ENCODE measurements around the gene PRTFDC1. TPM values are rescaled to one million over a fixed set of nuclear protein-coding genes. Genes with fewer than 3 reads are reported as not detected.

The PRTFDC1 gene
- total RNA-seq, 1 donor from 2014 or later = 7.6 TPM

GRCh38 chr10:24917493-24917892 is 34.9 kb downstream of the PRTFDC1 start:
- Histone ChIP-seq H3K36me3 (no peaks in the 10 kb centered on the region), H3K27me3 (no peaks in the 10 kb centered on the region), H3K9me3 (no peaks in the 10 kb centered on the region), H3K27ac (no peak overlapping the region), H3K4me1 (peaks cover 8% of the 10 kb centered on the region), H3K4me3 (no peak overlapping the region)
- no peak for DNase-seq (ENCODE audit: extremely low spot score in 2 of 2)
- TF ChIP-seq POLR2AphosphoS5 (IDR thresholded peaks at IDR 0.05; ENCODE audit: insufficient read depth in 1 of 2, low read depth in 1 of 2) (no peak), CTCF (IDR thresholded peaks at IDR 0.05) (no peak), POLR2A (IDR thresholded peaks at IDR 0.05) (no peak)
- intact Hi-C loops (cut with DNase I) = no loop called here

- Histone ChIP-seq H3K27ac (no peak overlapping the region), H3K4me3 (no peak overlapping the region), H3K27me3 (no peaks in the 10 kb centered on the region), H3K4me1 (peaks cover 6% of the 10 kb centered on the region), H3K36me3 (no peaks in the 10 kb centered on the region), H3K9me3 (no peaks in the 10 kb centered on the region)
- intact Hi-C loops (cut with DNase I) = no loop called here
- no peak for TF ChIP-seq POLR2AphosphoS5 (IDR thresholded peaks at IDR 0.05; ENCODE audit: insufficient read depth in 1 of 2, low read depth in 1 of 2)
- DNase-seq (ENCODE audit: extremely low spot score in 2 of 2) = no peak
These were observed 36.0 kb downstream of the PRTFDC1 start for GRCh38 chr10:24916365-24916764.

- no peaks in the 10 kb centered on the region for H3K27me3 ChIP-seq
- no peak overlapping the region for H3K27ac ChIP-seq
- no peak overlapping the region for H3K4me3 ChIP-seq
- H3K36me3 ChIP-seq = no peaks in the 10 kb centered on the region
- intact Hi-C loops (cut with DNase I) = no loop called here
- DNase-seq (ENCODE audit: extremely low spot score in 2 of 2) = no peak
- H3K9me3 ChIP-seq = no peaks in the 10 kb centered on the region
- no peaks in the 10 kb centered on the region for H3K4me1 ChIP-seq
- TF ChIP-seq CTCF (IDR thresholded peaks at IDR 0.05) = no peak
- TF ChIP-seq POLR2AphosphoS5 (IDR thresholded peaks at IDR 0.05; ENCODE audit: insufficient read depth in 1 of 2, low read depth in 1 of 2) = no peak
These were observed 37.1 kb downstream of the PRTFDC1 start for GRCh38 chr10:24915304-24915703.

- H3K9me3 ChIP-seq = no peaks in the 10 kb centered on the region
- H3K27me3 ChIP-seq = no peaks in the 10 kb centered on the region
- H3K36me3 ChIP-seq = no peaks in the 10 kb centered on the region
- H3K4me3 ChIP-seq = no peak overlapping the region
- DNase-seq (ENCODE audit: extremely low spot score in 2 of 2) = no peak
- TF ChIP-seq POLR2A (IDR thresholded peaks at IDR 0.05) (no peak), POLR2AphosphoS5 (IDR thresholded peaks at IDR 0.05; ENCODE audit: insufficient read depth in 1 of 2, low read depth in 1 of 2) (no peak), CTCF (IDR thresholded peaks at IDR 0.05) (no peak)
- H3K4me1 ChIP-seq = no peaks in the 10 kb centered on the region
- intact Hi-C loops (cut with DNase I) = no loop called here
- no peak overlapping the region for H3K27ac ChIP-seq
These were observed 38.3 kb downstream of the PRTFDC1 start for GRCh38 chr10:24914148-24914547.

- intact Hi-C loops (cut with DNase I) = no loop called here
- Histone ChIP-seq H3K9me3 (no peaks in the 10 kb centered on the region), H3K27ac (no peak overlapping the region), H3K36me3 (no peaks in the 10 kb centered on the region), H3K4me3 (no peak overlapping the region), H3K4me1 (no peaks in the 10 kb centered on the region), H3K27me3 (no peaks in the 10 kb centered on the region)
- TF ChIP-seq CTCF (IDR thresholded peaks at IDR 0.05) (no peak), POLR2A (IDR thresholded peaks at IDR 0.05) (no peak), POLR2AphosphoS5 (IDR thresholded peaks at IDR 0.05; ENCODE audit: insufficient read depth in 1 of 2, low read depth in 1 of 2) (no peak)
- DNase-seq (ENCODE audit: extremely low spot score in 2 of 2) = no peak
These were observed 40.2 kb downstream of the PRTFDC1 start for GRCh38 chr10:24912215-24912614.

- no peaks in the 10 kb centered on the region for H3K9me3 ChIP-seq
- DNase-seq (ENCODE audit: extremely low spot score in 2 of 2) = no peak
- no peak overlapping the region for H3K27ac ChIP-seq
- no peaks in the 10 kb centered on the region for H3K36me3 ChIP-seq
- no peaks in the 10 kb centered on the region for H3K27me3 ChIP-seq
- intact Hi-C loops (cut with DNase I) = no loop called here
- H3K4me1 ChIP-seq = no peaks in the 10 kb centered on the region
- H3K4me3 ChIP-seq = no peak overlapping the region
- TF ChIP-seq POLR2A (IDR thresholded peaks at IDR 0.05) = no peak
- no peak for TF ChIP-seq CTCF (IDR thresholded peaks at IDR 0.05)
- TF ChIP-seq POLR2AphosphoS5 (IDR thresholded peaks at IDR 0.05; ENCODE audit: insufficient read depth in 1 of 2, low read depth in 1 of 2) = no peak
These were observed 41.4 kb downstream of the PRTFDC1 start for GRCh38 chr10:24911029-24911428.
